Measurements from ENCODE around the gene MAGEA8.
"Not testable (repeated sequence)": the region's sequence is repeated elsewhere in the genome, so short reads cannot be mapped to it uniquely, and the experiment has no call there.

MAGEA8 gene

DNA sequence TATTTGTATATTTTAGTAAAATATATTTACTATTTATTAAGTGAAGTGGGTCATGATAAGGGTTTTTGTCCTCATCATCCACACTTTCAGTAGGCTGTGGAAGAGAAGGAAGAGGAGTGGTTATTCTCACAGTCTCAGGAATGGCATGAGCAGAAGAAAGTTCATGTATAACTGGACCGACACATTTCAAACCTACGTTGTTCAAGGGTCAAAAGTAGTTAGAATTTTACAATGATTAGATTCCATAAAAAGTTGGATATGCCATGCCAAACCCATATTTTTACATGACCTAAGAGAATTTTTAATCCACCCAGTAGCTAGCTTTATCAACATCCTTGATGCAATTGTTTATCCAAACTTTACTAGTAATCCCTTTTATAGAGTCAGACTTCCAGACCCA is 15.6 kb upstream of the MAGEA8 start:
- TF ChIP-seq, protein P1, sequence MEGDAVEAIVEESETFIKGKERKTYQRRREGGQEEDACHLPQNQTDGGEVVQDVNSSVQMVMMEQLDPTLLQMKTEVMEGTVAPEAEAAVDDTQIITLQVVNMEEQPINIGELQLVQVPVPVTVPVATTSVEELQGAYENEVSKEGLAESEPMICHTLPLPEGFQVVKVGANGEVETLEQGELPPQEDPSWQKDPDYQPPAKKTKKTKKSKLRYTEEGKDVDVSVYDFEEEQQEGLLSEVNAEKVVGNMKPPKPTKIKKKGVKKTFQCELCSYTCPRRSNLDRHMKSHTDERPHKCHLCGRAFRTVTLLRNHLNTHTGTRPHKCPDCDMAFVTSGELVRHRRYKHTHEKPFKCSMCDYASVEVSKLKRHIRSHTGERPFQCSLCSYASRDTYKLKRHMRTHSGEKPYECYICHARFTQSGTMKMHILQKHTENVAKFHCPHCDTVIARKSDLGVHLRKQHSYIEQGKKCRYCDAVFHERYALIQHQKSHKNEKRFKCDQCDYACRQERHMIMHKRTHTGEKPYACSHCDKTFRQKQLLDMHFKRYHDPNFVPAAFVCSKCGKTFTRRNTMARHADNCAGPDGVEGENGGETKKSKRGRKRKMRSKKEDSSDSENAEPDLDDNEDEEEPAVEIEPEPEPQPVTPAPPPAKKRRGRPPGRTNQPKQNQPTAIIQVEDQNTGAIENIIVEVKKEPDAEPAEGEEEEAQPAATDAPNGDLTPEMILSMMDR (IDR thresholded peaks at IDR 0.05; ENCODE audit: low read length, missing control alignments): no peak
- no peak for DNase-seq (ENCODE audit: low read depth)
- H3K4me3 ChIP-seq (replicated peaks; ENCODE audit: low read depth, low read length): no peak overlapping the region

GRCh38 chrX:149867488-149867887 is 13.5 kb upstream of the MAGEA8 start:
- no peak overlapping the region for H3K4me3 ChIP-seq (replicated peaks; ENCODE audit: low read depth, low read length)
- TF ChIP-seq, protein P1 (IDR thresholded peaks at IDR 0.05; ENCODE audit: low read length, missing control alignments): no peak
- no peak for DNase-seq (ENCODE audit: low read depth)

- H3K4me3 ChIP-seq (replicated peaks; ENCODE audit: low read depth, low read length): no peak overlapping the region
- DNase-seq (ENCODE audit: low read depth): no peak
- TF ChIP-seq, protein P1 (IDR thresholded peaks at IDR 0.05; ENCODE audit: low read length, missing control alignments): no peak
Measured at GRCh38 chrX:149870840-149871239, 10.1 kb upstream of the MAGEA8 start.

DNA sequence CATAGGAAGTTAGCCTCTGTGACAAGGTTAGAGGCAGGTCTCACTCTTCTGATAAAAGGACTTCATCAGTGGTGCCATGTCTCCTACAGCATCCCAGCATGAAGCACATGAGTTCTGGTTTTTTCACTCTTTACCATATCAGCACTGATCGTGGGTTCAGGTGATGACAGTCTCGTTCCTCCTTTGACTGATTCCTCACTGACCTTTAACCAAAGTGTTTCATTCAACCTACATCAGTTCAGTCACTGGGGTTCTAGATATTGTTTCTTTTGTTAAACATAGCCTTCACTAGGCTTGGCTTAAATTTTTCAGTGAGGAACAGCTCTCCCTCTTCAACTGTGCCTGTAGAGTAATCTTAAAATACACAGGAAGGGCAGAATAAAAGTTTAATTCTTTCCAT is 9.6 kb upstream of the MAGEA8 start:
- H3K4me3 ChIP-seq (replicated peaks; ENCODE audit: low read depth, low read length): no peak overlapping the region
- TF ChIP-seq, protein P1 (IDR thresholded peaks at IDR 0.05; ENCODE audit: low read length, missing control alignments): no peak
- DNase-seq (ENCODE audit: low read depth): no peak

- H3K4me3 ChIP-seq (replicated peaks; ENCODE audit: low read depth, low read length): no peak overlapping the region
- TF ChIP-seq, protein P1 (IDR thresholded peaks at IDR 0.05; ENCODE audit: low read length, missing control alignments): peak; percentile 29
- peak; percentile 4 for DNase-seq (ENCODE audit: low read depth)
Measured at GRCh38 chrX:149871940-149872339, 9.0 kb upstream of the MAGEA8 start.

GRCh38 chrX:149877157-149877556 is 3.8 kb upstream of the MAGEA8 start:
- DNase-seq (ENCODE audit: low read depth): no peak
- TF ChIP-seq, protein P1 (IDR thresholded peaks at IDR 0.05; ENCODE audit: low read length, missing control alignments): no peak
- no peak overlapping the region for H3K4me3 ChIP-seq (replicated peaks; ENCODE audit: low read depth, low read length)

DNA sequence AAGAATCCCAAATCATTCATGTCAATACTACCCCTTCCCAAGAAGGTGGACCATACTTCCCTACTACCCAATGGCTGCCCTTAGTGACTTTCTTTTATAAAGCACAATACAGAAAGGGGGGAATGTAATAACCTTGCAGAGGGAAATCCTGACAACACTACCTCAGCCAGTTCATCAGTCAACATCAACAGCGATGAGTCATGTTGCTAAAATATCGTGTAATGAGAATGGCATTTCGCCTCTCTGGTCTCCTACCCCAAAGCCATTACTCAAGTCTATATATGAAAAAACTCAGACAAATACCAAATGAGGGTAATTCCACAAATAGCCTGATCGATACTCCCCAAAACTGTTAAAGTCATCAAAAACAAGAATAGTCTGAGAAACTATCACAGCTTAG is 3.3 kb upstream of the MAGEA8 start:
- DNase-seq (ENCODE audit: low read depth): peak; percentile 0
- no peak overlapping the region for H3K4me3 ChIP-seq (replicated peaks; ENCODE audit: low read depth, low read length)
- TF ChIP-seq, protein P1 (IDR thresholded peaks at IDR 0.05; ENCODE audit: low read length, missing control alignments): no peak

GRCh38 chrX:149890828-149891227 is 9.8 kb downstream of the MAGEA8 start:
- H3K4me3 ChIP-seq (replicated peaks; ENCODE audit: low read depth, low read length); DNase-seq (ENCODE audit: low read depth): not testable (repeated sequence)

Measured in fibroblast of pulmonary artery (primary cell).